ENCODE data around the gene GGNBP2.
"Not testable (repeated sequence)": the region's sequence is repeated elsewhere in the genome, so short reads cannot be mapped to it uniquely, and the experiment has no call there.

Gene GGNBP2

DNA sequence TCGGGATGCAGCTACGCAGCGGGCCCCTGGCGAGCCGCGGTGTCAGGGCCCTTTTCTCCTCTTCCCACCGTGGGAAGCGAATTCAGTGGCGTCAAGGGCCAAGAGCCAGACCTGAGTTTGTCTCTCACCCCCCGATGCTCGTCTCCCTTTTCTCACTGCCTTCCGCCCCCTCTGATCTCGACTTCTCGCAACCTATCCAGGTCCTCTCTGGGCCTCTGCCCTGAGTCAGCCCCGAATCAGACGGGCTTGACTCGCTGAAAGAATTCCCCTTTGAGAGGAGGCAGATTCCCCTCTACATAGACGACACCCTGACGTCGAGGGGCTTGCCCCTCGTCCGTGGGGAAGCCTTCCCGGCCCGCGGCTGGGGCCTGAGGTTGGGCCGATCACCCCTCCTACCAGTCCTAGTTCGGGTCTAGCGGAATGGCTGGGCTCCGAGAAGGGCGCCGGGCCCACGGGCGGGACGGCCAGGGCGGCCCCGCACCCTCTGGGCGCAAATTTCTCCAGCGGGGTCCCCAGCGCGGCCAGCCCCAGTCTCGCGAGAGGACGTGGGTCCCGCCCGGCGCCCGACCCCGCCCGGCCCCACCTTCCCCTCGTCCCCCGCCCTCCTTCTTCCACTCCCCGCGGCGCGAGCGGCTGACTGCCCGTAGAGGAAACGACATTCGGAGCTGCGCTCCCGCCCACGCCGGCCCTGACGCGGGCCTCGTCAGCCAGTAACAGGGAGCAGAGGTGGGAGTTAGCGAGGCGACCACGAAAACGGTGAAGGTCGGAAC lies at the start of gene GGNBP2:
TSS of gene GGNBP2 (plus strand) at position 613 of the 770 bp plus-strand sequence. CDS start 806 bp downstream, outside the sequence.
- DNase-seq = peak; percentile 96

GRCh38 chr17:36495076-36495578 lies 49.6 kb upstream of the GGNBP2 start:
- DNase-seq = no peak

- DNase-seq = no peak
These were observed 48.5 kb upstream of the GGNBP2 start for GRCh38 chr17:36496018-36496789.

- no peak for DNase-seq
These were observed 46.6 kb upstream of the GGNBP2 start for GRCh38 chr17:36498155-36498554.

GRCh38 chr17:36498560-36499300 lies 46.0 kb upstream of the GGNBP2 start:
- no peak for DNase-seq

GRCh38 chr17:36500745-36501225 lies 43.9 kb upstream of the GGNBP2 start:
- no peak for DNase-seq

- no peak for DNase-seq
These were observed 43.4 kb upstream of the GGNBP2 start for GRCh38 chr17:36501351-36501750.

DNA sequence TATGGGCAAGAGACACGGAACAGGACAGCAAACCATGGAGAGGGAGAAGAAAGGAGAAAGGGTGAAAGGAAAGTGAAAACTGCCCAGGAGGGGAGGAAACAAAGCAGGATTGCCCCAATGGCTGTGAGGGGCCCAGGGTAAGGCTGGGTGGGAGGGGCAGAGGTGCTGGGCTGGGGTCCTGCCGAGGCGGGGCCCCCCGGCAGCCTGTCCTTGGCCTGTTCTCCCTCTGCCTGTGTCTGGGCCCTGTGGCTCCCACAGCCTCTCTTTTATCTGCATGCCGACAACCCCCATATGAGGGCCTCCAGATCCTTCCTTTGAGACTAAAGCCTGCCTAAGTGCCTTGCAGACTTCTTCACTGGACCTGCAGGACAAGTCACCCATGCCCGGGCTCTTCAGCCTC lies 42.8 kb upstream of the GGNBP2 start:
- no peak for DNase-seq

- no peak for DNase-seq
These were observed 41.1 kb upstream of the GGNBP2 start for GRCh38 chr17:36503456-36504155.

- DNase-seq = no peak
These were observed 40.6 kb upstream of the GGNBP2 start for GRCh38 chr17:36504156-36504545.

GRCh38 chr17:36505171-36505570 lies 39.5 kb upstream of the GGNBP2 start:
- no peak for DNase-seq

DNA sequence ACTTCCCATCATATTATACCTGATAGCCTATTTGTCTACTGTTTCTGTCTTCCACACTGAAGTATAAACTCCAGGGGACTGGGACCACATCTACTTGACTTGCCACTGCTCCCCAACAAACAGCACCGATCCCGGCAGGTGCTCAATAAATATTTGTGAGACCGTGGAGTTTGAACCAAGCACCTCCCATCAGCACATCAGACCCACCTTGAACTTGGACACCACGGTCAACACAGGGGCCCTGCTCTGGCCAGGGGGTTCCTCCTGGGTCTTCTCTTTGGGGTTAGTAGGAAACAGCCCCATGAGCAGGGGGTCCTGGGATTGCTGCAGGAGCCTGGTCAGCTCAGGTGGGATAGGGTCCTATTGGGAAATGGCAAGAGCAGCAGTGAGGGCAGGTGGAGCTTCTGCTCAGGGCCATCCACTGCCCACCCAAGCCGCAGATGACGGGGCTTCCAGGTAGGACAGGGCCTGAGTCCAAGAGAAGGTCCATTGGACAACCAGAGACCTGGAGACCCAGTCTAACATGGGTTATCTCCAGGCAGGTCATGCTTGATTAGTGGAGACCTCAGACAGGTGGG lies 38.4 kb upstream of the GGNBP2 start:
- DNase-seq = no peak

DNA sequence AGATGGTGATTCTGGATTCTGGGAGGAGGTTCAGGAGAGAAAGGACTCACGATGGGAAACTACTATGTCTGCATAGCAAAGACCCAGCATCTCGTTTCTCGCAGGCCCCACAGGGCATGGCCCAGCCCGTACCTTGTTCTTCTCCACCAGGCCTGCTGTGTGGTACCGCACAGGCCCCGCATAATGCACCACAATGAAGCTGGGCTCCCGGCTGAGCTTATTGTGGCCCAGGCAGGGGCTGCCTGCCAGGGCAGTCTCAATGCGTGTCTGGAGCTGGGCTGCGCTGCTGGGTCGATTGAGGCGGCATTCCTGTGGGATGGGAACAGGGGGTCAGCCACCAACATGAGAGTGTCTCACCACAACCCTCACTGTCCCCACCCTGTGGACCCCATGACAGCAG lies 37.9 kb upstream of the GGNBP2 start:
- DNase-seq = no peak

DNA sequence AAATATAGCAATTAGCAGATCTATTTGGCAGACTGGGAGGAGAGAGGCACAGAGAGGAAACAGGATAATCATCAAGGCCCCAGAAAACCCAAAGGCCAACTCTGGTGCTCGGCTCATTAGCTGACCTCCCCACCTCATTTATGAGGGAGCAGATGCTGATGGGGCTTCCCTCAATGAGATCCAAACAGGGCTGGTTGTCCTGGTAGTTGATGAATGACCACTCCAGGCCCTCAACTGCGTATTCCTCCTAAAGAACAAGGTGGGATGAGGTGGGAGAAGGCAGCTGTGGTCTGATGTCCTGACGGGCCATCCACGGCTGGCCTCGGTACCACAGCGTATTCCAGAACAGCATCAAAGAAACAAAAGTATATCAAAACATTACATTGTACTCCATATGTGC lies 37.5 kb upstream of the GGNBP2 start:
- no peak for DNase-seq

- not testable (repeated sequence) for DNase-seq
These were observed 36.3 kb upstream of the GGNBP2 start for GRCh38 chr17:36508439-36508838.

- no peak for DNase-seq
These were observed 35.3 kb upstream of the GGNBP2 start for GRCh38 chr17:36509272-36509985.

- DNase-seq = no peak
These were observed 34.1 kb upstream of the GGNBP2 start for GRCh38 chr17:36510636-36511035.

- DNase-seq = no peak
These were observed 33.5 kb upstream of the GGNBP2 start for GRCh38 chr17:36511216-36511615.

- DNase-seq = no peak
These were observed 32.1 kb upstream of the GGNBP2 start for GRCh38 chr17:36512641-36513040.

GRCh38 chr17:36514856-36515255 lies 29.9 kb upstream of the GGNBP2 start:
- no peak for DNase-seq

DNA sequence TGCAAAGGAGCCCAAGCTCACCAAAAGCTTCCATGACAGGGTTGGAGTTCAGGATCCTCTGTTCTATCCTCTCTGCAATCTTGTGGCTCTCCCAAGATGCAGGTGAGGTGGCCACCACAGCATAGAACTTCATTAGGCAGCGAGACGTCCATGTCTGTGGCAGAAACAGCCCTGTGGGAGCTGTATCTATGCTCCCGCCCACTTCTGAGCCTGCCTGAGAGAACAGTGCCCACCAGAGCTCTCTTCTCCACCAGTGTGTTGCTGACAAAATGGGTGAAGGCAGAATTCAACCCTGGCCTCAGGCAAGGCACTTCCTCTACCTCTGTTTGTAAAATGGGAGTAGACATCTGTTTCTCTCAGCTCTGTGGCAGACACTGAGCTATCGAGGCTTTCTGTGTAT lies 28.9 kb upstream of the GGNBP2 start:
- DNase-seq = no peak
